Urothelium cell line (cell line): ENCODE measurements around the gene BATF2.
"Not testable (repeated sequence)": the region's sequence is repeated elsewhere in the genome, so short reads cannot be mapped to it uniquely, and the experiment has no call there.

Source experiments
- DNase-seq: peaks from one replicate; pipeline ENCODE4 v3.0.0; 2011; ENCODE audit warnings: low spot score, mixed read lengths
- FAIRE-seq: peaks from 2 replicates; lab custom pipeline; 2011; peaks lifted over from hg19 to GRCh38; lab: Jason Lieb, UNC

The BATF2 gene

GRCh38 chr11:65013888-65014725, 17.3 kb upstream of the BATF2 start, which contains the start of gene ARL2:
Gene ARL2 (plus strand): TSS chr11:65014160. CDS start chr11:65014208, 48 bp downstream.
- peak; percentile 94 for DNase-seq
- peak; percentile 23 for FAIRE-seq

- peak; percentile 94 for DNase-seq
- FAIRE-seq = no peak
Measured at GRCh38 chr11:65013130-65013887, 16.5 kb upstream of the BATF2 start.

GRCh38 chr11:65008873-65009272, 12.1 kb upstream of the BATF2 start:
- DNase-seq (no peak), FAIRE-seq (no peak)

DNA sequence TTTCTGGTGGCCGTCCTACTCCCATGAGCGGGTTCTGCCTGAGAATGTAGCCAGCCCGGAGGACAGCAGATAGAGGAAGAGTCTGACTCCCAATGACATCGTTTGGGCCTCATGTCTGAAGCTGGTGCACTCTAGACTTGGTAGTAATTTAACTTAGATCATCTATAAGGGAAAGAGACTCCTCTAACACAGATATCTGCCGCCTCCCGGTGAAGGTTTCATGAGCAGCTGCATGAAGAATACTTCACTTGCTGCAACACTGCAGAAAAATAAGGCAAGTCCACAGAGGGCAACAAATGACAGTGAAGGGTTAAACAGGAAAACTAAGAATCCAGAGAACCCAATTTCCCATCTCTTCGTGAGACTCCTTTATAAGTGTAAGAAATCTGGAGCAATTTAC, 11.2 kb upstream of the BATF2 start:
- DNase-seq = no peak
- FAIRE-seq = no peak

GRCh38 chr11:65003968-65004367, 7.2 kb upstream of the BATF2 start:
- DNase-seq, FAIRE-seq: not testable (repeated sequence)

- FAIRE-seq (no peak), DNase-seq (peak; percentile 54)
Measured at GRCh38 chr11:65003282-65003681, 6.5 kb upstream of the BATF2 start.

DNA sequence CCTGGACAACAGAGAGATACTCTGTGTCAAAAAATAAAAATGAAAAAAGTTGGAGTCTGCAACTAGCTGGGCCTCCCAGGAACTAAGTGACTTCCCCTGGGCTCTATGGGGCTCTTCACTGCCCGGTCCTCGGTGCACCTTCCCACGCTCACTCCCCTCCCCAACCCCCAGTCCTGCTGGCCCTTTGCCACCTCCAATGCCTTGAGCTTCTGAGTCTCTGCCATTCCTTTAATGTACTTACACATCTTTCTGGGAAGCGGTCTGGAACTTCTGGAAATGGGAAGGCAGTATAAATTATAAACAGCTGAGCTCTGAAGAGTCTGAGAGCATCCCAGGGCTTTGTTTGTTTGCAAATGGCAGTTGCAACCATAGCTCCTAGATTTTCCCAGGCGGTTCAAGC, 5.9 kb upstream of the BATF2 start:
- FAIRE-seq (no peak), DNase-seq (no peak)

DNA sequence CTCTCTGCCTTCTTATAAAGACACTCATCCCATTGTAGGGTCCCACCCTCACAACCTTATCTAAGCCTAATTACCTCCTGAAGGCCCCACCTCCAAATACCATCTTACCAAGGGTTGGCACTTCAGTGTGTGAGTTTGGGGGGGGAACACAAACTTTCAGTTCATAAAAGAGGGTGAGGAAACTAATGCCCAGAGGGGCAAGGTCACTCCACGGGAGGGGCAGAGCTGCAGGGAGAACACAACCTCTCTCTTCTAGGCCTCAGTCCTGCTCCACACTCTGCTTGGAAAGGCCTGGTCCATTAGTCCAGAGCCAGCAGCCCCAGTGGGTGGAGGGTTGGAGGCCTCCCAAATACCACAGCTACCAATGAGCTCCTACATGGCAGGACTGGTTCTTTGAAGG, 2.7 kb upstream of the BATF2 start:
- FAIRE-seq = no peak
- DNase-seq = no peak

DNA sequence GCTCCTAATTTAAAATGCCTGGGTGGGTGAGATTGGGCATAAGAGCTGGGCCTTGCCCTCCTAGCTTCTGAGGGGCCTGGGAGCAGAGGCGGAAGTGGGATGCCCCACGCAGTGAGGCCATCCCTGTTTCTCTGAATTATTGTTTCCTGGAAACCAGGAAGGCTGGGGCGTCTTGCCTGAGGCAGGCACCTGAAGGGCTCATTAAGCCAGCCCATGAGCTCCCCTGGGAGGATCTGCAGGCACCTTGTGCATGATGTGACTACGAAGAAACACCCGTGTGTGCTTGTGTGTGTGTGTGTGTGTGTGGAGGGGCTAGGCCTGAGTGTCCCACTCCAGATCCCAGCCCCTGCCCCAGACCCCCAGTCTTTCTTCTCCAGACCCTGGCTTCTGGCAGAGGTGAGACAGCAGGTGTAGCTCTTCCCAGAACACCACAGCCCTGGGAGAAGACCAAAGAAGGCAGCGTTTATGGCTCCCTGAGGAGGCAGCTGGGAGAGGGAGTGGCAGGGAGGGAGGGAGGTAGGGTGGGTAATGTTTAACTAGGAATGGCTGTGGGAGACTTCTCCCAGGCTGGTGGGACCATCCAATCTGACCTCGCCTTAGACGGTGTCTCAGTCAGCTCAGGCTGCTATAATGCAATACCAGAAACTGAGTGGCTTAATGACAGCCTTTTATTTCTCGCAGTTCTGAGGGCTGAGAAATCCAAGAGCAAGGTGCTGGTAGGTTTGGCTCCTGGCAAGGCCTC, 2.1 kb upstream of the BATF2 start:
- DNase-seq (no peak), FAIRE-seq (no peak)

- no peak for FAIRE-seq
- no peak for DNase-seq
Measured at GRCh38 chr11:64998141-64998540, 1.4 kb upstream of the BATF2 start.

DNA sequence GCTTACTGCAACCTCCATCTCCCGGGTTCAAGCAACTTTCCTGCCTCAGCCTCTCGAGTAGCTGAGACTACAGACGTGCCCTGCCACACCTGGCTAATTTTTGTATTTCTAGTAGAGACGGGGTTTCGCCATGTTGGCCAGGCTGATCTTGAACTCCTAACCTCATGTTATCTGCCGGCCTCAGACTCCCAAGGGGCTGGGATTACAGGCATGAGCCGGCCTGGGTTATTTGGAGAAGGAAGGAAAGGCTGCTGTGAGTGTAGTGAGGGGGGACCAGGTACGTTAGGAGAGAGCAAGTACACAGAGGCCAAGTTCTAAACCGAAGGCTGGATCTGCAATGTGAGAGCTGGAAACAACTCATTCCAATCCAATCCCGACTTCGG, 453 bp downstream of the BATF2 start:
- FAIRE-seq (no peak), DNase-seq (no peak)

- FAIRE-seq = no peak
- no peak for DNase-seq
Measured at GRCh38 chr11:64994318-64994717, 2.5 kb downstream of the BATF2 start.

GRCh38 chr11:64990222-64990923, 6.4 kb downstream of the BATF2 start:
- FAIRE-seq (no peak), DNase-seq (no peak)

GRCh38 chr11:64989416-64989815, 7.4 kb downstream of the BATF2 start:
- FAIRE-seq (no peak), DNase-seq (no peak)

DNA sequence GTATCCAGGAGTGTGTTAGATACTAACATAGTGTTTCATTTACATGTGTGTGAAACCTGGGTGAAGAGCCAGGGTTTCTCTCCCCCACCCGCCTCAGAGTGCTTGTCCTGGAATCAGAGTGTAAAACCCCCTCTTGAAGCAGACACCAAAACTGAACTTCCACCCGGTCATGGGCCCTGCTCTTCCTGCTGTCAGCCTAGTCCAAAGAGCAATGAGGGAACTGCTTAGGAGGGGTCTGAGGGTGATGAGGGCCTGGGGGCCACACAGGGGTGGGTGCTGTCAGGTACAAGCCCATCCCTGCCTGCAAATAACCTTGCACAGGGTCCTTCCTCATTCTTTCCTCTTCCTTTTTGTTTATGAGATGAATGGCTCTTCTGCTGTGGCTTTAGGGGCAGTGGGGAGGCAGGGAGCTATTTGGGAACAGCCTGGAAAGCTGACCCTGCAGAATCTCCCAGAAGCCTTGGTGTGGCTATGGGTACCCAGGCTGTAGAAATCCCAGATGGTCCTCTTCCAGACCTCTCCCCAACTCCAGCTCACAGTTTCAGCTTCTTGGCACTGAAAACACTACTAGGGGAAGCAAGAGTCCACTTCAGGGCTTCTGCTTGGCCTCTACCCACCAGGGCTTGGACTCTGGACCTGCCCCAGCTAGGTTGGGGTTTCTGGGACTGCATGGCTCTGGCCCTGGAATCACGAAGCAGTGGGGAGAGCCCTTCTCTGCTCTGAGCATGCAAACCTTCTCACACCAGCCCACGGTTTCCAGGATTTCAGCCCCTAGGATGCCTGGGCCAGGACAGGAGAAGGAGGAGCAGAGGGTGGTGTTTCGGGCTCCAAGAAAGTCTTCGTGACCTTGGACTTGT, 8.5 kb downstream of the BATF2 start:
- FAIRE-seq (no peak), DNase-seq (no peak)

DNA sequence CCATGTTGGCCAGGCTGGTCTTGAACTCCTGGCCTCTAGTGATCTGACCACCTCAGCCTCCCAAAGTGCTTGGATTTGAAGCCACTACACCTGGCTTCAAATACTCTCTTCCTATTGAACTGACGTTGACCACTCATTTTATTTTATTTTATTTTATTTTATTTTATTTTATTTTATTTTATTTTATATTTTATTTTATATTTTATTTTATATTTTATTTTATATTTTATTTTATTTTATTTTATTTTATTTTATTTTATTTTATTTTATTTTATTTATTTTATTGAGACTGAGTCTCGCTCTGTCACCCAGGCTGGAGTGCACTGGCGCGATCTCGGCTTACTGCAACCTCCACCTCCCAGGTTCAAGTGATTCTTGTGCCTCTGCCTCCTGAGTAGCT, 13.4 kb downstream of the BATF2 start:
- FAIRE-seq, DNase-seq: not testable (repeated sequence)

DNA sequence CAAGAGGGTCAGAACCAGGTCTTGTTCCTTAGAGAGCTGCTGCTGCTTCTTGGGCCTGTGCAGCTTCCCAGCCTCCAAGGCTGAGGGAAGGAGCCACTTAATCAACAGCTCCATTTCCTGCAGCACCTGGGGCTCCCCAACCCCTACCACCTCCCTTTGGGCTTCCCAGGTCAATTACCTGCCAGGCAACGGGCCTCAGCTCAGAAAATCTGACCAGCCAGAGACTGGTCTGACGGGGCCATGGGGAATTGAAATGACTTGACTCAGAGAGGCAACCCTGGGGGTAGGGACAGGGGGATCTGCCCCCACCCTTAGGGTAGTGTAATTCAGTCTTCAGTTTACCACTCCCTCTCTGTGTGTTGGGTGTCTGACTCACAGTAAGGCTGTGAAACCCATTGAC, 20.1 kb downstream of the BATF2 start:
- DNase-seq = no peak
- FAIRE-seq = no peak

- FAIRE-seq = no peak
- no peak for DNase-seq
Measured at GRCh38 chr11:64974124-64974523, 22.6 kb downstream of the BATF2 start.

GRCh38 chr11:64971421-64972233, 25.1 kb downstream of the BATF2 start, which contains the start of gene MAJIN:
Gene MAJIN (minus strand): TSS chr11:64972108. CDS start chr11:64959405, 12,703 bp downstream.
- DNase-seq (no peak), FAIRE-seq (no peak)
